ENCODE data around the gene CYP2D6. TPM values are rescaled to one million over a fixed set of nuclear protein-coding genes. Genes with fewer than 3 reads are reported as not detected.
A peak's percentile ranks its signal among the peaks of the same experiment; 100 is the strongest.
"Not testable (repeated sequence)": the region's sequence is repeated elsewhere in the genome, so short reads cannot be mapped to it uniquely, and the experiment has no call there.

CYP2D6 gene
- total RNA-seq, 1 donor from 2014 or later, result 0.91 TPM

DNA sequence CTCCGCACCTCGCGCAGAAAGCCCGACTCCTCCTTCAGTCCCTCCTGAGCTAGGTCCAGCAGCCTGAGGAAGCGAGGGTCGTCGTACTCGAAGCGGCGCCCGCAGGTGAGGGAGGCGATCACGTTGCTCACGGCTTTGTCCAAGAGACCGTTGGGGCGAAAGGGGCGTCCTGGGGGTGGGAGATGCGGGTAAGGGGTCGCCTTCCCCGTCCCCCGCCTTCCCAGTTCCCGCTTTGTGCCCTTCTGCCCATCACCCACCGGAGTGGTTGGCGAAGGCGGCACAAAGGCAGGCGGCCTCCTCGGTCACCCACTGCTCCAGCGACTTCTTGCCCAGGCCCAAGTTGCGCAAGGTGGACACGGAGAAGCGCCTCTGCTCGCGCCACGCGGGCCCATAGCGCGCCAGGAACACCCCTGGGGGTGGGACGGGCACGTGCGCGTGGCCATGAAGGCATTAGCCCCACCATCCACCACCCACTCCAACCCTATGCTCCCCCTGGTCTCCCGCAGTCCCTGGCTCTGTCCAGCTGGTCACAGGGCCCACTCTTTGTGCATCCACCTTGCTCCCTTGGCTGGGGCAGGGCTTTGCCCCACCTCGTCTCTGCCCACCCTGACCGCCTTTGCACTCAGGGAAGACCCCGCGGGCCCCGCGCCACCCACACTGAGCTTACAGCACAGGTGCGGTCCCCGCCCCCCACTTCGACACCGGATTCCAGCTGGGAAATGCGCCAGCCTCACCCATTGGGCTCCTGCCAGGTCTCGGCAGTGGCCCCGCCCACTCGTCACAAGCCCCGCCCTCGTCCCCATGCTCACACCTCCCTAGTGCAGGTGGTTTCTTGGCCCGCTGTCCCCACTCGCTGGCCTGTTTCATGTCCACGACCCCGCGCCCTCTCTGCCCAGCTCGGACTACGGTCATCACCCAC is 1.6 kb downstream of the CYP2D6 start:
- not testable (repeated sequence) for H3K4me1 Mint-ChIP-seq (ENCODE audit: low read depth, unreplicated experiment); H3K4me3 ChIP-seq (ENCODE audit: insufficient read depth, low read depth, low read length); DNase-seq (ENCODE audit: low read depth); H3K9me3 ChIP-seq (ENCODE audit: insufficient read depth, low read depth, low read length); H3K9me3 Mint-ChIP-seq (ENCODE audit: unreplicated experiment); H3K27me3 Mint-ChIP-seq (ENCODE audit: low read depth, unreplicated experiment); H4K20me1 ChIP-seq (ENCODE audit: insufficient read depth, low read length); H2AFZ ChIP-seq (ENCODE audit: low read depth, low read length); H3K4me3 Mint-ChIP-seq (ENCODE audit: unreplicated experiment); H3K79me2 ChIP-seq (ENCODE audit: insufficient read depth, low read length); H3K27ac ChIP-seq (ENCODE audit: low read depth, low read length); H3K27me3 ChIP-seq (ENCODE audit: insufficient read depth, low read length); H3K4me2 ChIP-seq (ENCODE audit: low read length); H3K36me3 ChIP-seq (ENCODE audit: insufficient read depth, low read length); H3K4me1 ChIP-seq (ENCODE audit: insufficient read depth, low read length); H3K9ac ChIP-seq (ENCODE audit: low read length); FAIRE-seq; H3K36me3 Mint-ChIP-seq (ENCODE audit: low read depth, unreplicated experiment); H3K27ac Mint-ChIP-seq (ENCODE audit: unreplicated experiment)

DNA sequence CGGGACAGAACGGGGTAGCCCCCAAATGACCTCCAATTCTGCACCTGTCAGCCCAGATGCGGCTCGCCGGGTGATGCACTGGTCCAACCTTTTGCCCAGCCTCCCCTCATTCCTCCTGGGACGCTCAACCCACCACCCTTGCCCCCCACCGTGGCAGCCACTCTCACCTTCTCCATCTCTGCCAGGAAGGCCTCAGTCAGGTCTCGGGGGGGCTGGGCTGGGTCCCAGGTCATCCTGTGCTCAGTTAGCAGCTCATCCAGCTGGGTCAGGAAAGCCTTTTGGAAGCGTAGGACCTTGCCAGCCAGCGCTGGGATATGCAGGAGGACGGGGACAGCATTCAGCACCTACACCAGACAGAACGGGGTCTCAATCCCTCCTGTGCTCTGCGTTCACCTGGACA is 2.6 kb downstream of the CYP2D6 start:
- FAIRE-seq, result not testable (repeated sequence)

DNA sequence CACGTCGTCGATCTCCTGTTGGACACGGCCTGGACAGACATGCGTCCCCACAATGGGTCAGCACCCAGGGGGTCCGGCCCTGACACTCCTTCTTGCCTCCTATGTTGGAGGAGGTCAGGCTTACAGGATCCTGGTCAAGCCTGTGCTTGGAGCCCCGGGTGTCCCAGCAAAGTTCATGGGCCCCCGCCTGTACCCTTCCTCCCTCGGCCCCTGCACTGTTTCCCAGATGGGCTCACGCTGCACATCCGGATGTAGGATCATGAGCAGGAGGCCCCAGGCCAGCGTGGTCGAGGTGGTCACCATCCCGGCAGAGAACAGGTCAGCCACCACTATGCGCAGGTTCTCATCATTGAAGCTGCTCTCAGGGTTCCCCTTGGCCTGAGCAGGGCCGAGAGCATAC is 3.0 kb downstream of the CYP2D6 start:
- H3K4me3 ChIP-seq (ENCODE audit: insufficient read depth, low read depth, low read length), result no peak overlapping the region
- H3K36me3 Mint-ChIP-seq (ENCODE audit: low read depth, unreplicated experiment), result peaks cover 4% of the 10 kb centered on the region
- H3K27ac ChIP-seq (ENCODE audit: low read depth, low read length), result no peak overlapping the region
- H4K20me1 ChIP-seq (ENCODE audit: insufficient read depth, low read length), result no peaks in the 10 kb centered on the region
- H3K27ac Mint-ChIP-seq (ENCODE audit: unreplicated experiment), result no peak overlapping the region
- TF ChIP-seq, protein P1, sequence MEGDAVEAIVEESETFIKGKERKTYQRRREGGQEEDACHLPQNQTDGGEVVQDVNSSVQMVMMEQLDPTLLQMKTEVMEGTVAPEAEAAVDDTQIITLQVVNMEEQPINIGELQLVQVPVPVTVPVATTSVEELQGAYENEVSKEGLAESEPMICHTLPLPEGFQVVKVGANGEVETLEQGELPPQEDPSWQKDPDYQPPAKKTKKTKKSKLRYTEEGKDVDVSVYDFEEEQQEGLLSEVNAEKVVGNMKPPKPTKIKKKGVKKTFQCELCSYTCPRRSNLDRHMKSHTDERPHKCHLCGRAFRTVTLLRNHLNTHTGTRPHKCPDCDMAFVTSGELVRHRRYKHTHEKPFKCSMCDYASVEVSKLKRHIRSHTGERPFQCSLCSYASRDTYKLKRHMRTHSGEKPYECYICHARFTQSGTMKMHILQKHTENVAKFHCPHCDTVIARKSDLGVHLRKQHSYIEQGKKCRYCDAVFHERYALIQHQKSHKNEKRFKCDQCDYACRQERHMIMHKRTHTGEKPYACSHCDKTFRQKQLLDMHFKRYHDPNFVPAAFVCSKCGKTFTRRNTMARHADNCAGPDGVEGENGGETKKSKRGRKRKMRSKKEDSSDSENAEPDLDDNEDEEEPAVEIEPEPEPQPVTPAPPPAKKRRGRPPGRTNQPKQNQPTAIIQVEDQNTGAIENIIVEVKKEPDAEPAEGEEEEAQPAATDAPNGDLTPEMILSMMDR (IDR thresholded peaks at IDR 0.05; ENCODE audit: insufficient read depth, low read depth, low read length), result no peak
- no peak for TF ChIP-seq EZH2 (IDR thresholded peaks at IDR 0.05; ENCODE audit: insufficient read depth, low read length)
- no peaks in the 10 kb centered on the region for H3K79me2 ChIP-seq (ENCODE audit: insufficient read depth, low read length)
- H3K27me3 Mint-ChIP-seq (ENCODE audit: low read depth, unreplicated experiment), result peaks cover 3% of the 10 kb centered on the region
- H3K9ac ChIP-seq (ENCODE audit: low read length), result no peak overlapping the region
- FAIRE-seq (no peak), DNase-seq (ENCODE audit: low read depth) (no peak)
- H3K4me2 ChIP-seq (ENCODE audit: low read length), result no peak overlapping the region
- no peaks in the 10 kb centered on the region for H3K36me3 ChIP-seq (ENCODE audit: insufficient read depth, low read length)
- no peaks in the 10 kb centered on the region for H3K4me1 Mint-ChIP-seq (ENCODE audit: low read depth, unreplicated experiment)
- no peaks in the 10 kb centered on the region for H3K9me3 ChIP-seq (ENCODE audit: insufficient read depth, low read depth, low read length)
- H2AFZ ChIP-seq (ENCODE audit: low read depth, low read length), result no peak overlapping the region
- no peaks in the 10 kb centered on the region for H3K4me1 ChIP-seq (ENCODE audit: insufficient read depth, low read length)
- H3K9me3 Mint-ChIP-seq (ENCODE audit: unreplicated experiment), result peaks cover 2% of the 10 kb centered on the region
- no peak overlapping the region for H3K4me3 Mint-ChIP-seq (ENCODE audit: unreplicated experiment)
- no peaks in the 10 kb centered on the region for H3K27me3 ChIP-seq (ENCODE audit: insufficient read depth, low read length)

More for the DNA sequence above, 2.6 kb downstream of the CYP2D6 start:
- not testable (repeated sequence) for H3K4me2 ChIP-seq (ENCODE audit: low read length); H3K4me1 ChIP-seq (ENCODE audit: insufficient read depth, low read length); H3K9me3 Mint-ChIP-seq (ENCODE audit: unreplicated experiment); H3K4me3 ChIP-seq (ENCODE audit: insufficient read depth, low read depth, low read length); H3K9me3 ChIP-seq (ENCODE audit: insufficient read depth, low read depth, low read length); H3K79me2 ChIP-seq (ENCODE audit: insufficient read depth, low read length); H3K4me3 Mint-ChIP-seq (ENCODE audit: unreplicated experiment); H3K9ac ChIP-seq (ENCODE audit: low read length); H3K4me1 Mint-ChIP-seq (ENCODE audit: low read depth, unreplicated experiment); H3K36me3 ChIP-seq (ENCODE audit: insufficient read depth, low read length); H2AFZ ChIP-seq (ENCODE audit: low read depth, low read length); H4K20me1 ChIP-seq (ENCODE audit: insufficient read depth, low read length); H3K36me3 Mint-ChIP-seq (ENCODE audit: low read depth, unreplicated experiment); H3K27me3 ChIP-seq (ENCODE audit: insufficient read depth, low read length); DNase-seq (ENCODE audit: low read depth); H3K27me3 Mint-ChIP-seq (ENCODE audit: low read depth, unreplicated experiment); H3K27ac ChIP-seq (ENCODE audit: low read depth, low read length)
- H3K27ac Mint-ChIP-seq (ENCODE audit: unreplicated experiment), result peak overlapping the region; percentile 53

DNA sequence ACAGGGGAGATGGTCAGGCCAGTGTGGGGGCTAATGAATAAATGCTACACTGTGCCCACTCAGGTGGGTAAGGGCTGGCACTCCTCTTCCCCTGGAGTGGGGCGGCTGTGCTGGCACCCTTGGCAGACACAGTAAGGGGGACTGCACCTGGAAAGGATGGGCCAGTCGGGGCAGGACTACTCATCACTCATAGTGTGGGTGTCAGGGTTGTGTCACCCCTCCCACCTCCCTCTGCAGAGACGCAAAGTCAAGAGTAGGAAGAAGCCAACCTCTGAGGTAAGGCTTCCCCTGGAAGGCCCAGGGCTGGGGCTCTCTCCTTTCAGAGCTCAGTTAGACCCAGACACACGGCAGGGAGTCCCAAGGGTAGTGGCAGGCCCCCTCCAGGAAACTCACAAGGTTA is 7.1 kb downstream of the CYP2D6 start:
- H3K36me3 Mint-ChIP-seq (ENCODE audit: low read depth, unreplicated experiment); H3K9me3 Mint-ChIP-seq (ENCODE audit: unreplicated experiment); DNase-seq (ENCODE audit: low read depth); H3K27me3 ChIP-seq (ENCODE audit: insufficient read depth, low read length); FAIRE-seq; H4K20me1 ChIP-seq (ENCODE audit: insufficient read depth, low read length); H3K4me3 ChIP-seq (ENCODE audit: insufficient read depth, low read depth, low read length); H3K27me3 Mint-ChIP-seq (ENCODE audit: low read depth, unreplicated experiment); H3K4me1 ChIP-seq (ENCODE audit: insufficient read depth, low read length); H3K36me3 ChIP-seq (ENCODE audit: insufficient read depth, low read length); H3K9ac ChIP-seq (ENCODE audit: low read length); H3K4me1 Mint-ChIP-seq (ENCODE audit: low read depth, unreplicated experiment); H3K9me3 ChIP-seq (ENCODE audit: insufficient read depth, low read depth, low read length); H3K4me3 Mint-ChIP-seq (ENCODE audit: unreplicated experiment); H3K27ac ChIP-seq (ENCODE audit: low read depth, low read length); H3K79me2 ChIP-seq (ENCODE audit: insufficient read depth, low read length); H3K27ac Mint-ChIP-seq (ENCODE audit: unreplicated experiment); H3K4me2 ChIP-seq (ENCODE audit: low read length); H2AFZ ChIP-seq (ENCODE audit: low read depth, low read length): not testable (repeated sequence)

DNA sequence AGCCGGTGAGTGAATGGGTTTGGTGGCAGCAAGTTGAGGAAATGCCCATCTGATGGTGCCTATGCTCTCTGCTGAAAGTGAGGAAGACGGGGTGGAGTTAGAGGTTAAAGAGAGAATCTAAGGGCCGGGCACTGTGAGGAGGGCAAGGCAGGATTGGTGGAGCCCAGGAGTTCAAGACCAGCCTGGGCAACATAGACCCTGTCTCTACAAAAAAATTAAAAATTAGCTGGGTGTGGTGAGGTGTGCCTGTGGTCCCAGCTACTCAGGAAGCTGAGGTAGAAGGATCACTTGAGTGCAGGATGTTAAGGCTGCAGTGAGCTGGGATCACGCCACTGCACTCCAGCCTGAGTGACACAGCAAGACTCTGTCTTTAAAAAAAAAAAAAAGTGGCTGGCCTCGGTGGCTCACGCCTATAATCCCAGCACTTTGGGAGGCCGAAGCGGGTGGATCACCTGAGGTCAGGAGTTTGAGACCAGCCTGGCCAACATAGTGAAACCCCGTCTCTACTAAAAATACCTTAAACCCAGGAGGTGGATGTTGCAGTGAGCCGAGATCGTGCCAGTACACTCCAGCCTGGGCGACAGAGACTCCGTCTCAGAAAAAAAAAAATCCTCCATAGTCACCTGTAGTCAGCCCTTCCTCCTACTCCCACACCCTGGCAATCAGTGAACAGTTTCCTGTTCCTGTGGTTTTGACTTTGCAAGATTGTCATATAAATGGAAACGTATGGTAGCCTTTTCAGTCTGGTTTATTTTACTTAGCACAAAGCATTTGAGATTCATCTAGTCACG is 10.2 kb downstream of the CYP2D6 start:
- FAIRE-seq; H3K27me3 Mint-ChIP-seq (ENCODE audit: low read depth, unreplicated experiment); H3K4me3 Mint-ChIP-seq (ENCODE audit: unreplicated experiment): not testable (repeated sequence)

More for the DNA sequence above, 10.2 kb downstream of the CYP2D6 start:
- H3K27ac Mint-ChIP-seq (ENCODE audit: unreplicated experiment); H3K79me2 ChIP-seq (ENCODE audit: insufficient read depth, low read length); DNase-seq (ENCODE audit: low read depth); H3K4me3 ChIP-seq (ENCODE audit: insufficient read depth, low read depth, low read length); H3K9me3 ChIP-seq (ENCODE audit: insufficient read depth, low read depth, low read length); H3K27me3 ChIP-seq (ENCODE audit: insufficient read depth, low read length); H3K4me2 ChIP-seq (ENCODE audit: low read length); H3K27ac ChIP-seq (ENCODE audit: low read depth, low read length); H3K36me3 ChIP-seq (ENCODE audit: insufficient read depth, low read length); H3K4me1 Mint-ChIP-seq (ENCODE audit: low read depth, unreplicated experiment); H2AFZ ChIP-seq (ENCODE audit: low read depth, low read length); H3K9ac ChIP-seq (ENCODE audit: low read length); H3K4me1 ChIP-seq (ENCODE audit: insufficient read depth, low read length); H3K36me3 Mint-ChIP-seq (ENCODE audit: low read depth, unreplicated experiment); H4K20me1 ChIP-seq (ENCODE audit: insufficient read depth, low read length): not testable (repeated sequence)
- H3K9me3 Mint-ChIP-seq (ENCODE audit: unreplicated experiment), result peaks cover 14% of the 10 kb centered on the region

Data from astrocyte (in vitro differentiated cells and primary cell).